HEK293 (cell line): ENCODE data around the gene CLCN1.

Source experiments
- HOXC10 ChIP-seq: sonication (generic); formaldehyde crosslinking; IDR thresholded peaks from 2 replicates; pipeline ENCODE4 v1.8.1; 2023; ENCODE audit warnings: mild to moderate bottlenecking, missing genetic modification reagents
- ZNF169 ChIP-seq: fragments of 450-650 bp; formaldehyde crosslinking; IDR thresholded peaks from 2 replicates; pipeline ENCODE4 v1.5.1; 2016; ENCODE audit warnings: missing biosample characterization, missing genetic modification characterization
- ZNF707 ChIP-seq: fragments of 450-650 bp; formaldehyde crosslinking; IDR thresholded peaks from 2 replicates; pipeline ENCODE4 v1.5.1; 2016; ENCODE audit warnings: missing biosample characterization, missing genetic modification characterization
- ZSCAN30 ChIP-seq: fragments of 450-650 bp; IDR thresholded peaks from 2 replicates; pipeline ENCODE4 v1.5.1; 2018; ENCODE audit warnings: missing biosample characterization, mild to moderate bottlenecking, missing genetic modification characterization, moderate library complexity
- TF ChIP-seq, protein P1 (sequence below): fragments of 450-650 bp; formaldehyde crosslinking; IDR thresholded peaks from 2 replicates; pipeline ENCODE4 v1.5.1; 2016; ENCODE audit warnings: missing biosample characterization, missing genetic modification characterization
- TF ChIP-seq, protein P2 (sequence below): fragments of 450-650 bp; formaldehyde crosslinking; IDR thresholded peaks from 2 replicates; pipeline ENCODE4 v1.5.1; 2016; ENCODE audit warnings: missing biosample characterization, missing genetic modification characterization, low read depth
- TF ChIP-seq, protein P3 (sequence below): IDR thresholded peaks from 2 replicates; pipeline ENCODE4 v1.6.1; 2011; ENCODE audit warnings: mild to moderate bottlenecking, low read depth, low read length, borderline replicate concordance
- TF ChIP-seq, protein P4 (sequence below): fragments of 450-650 bp; formaldehyde crosslinking; IDR thresholded peaks from 2 replicates; pipeline ENCODE4 v1.5.1; 2016; ENCODE audit warnings: missing biosample characterization, missing genetic modification characterization

- TF ChIP-seq ZNF169 (tag by site-specific recombination) = no peak
- TF ChIP-seq ZNF707 (tag by site-specific recombination) = no peak
- TF ChIP-seq, protein P1, sequence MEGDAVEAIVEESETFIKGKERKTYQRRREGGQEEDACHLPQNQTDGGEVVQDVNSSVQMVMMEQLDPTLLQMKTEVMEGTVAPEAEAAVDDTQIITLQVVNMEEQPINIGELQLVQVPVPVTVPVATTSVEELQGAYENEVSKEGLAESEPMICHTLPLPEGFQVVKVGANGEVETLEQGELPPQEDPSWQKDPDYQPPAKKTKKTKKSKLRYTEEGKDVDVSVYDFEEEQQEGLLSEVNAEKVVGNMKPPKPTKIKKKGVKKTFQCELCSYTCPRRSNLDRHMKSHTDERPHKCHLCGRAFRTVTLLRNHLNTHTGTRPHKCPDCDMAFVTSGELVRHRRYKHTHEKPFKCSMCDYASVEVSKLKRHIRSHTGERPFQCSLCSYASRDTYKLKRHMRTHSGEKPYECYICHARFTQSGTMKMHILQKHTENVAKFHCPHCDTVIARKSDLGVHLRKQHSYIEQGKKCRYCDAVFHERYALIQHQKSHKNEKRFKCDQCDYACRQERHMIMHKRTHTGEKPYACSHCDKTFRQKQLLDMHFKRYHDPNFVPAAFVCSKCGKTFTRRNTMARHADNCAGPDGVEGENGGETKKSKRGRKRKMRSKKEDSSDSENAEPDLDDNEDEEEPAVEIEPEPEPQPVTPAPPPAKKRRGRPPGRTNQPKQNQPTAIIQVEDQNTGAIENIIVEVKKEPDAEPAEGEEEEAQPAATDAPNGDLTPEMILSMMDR (tag by site-specific recombination) = no peak
- TF ChIP-seq HOXC10 (CRISPR knock-in tag) = no peak
- TF ChIP-seq, protein P2, sequence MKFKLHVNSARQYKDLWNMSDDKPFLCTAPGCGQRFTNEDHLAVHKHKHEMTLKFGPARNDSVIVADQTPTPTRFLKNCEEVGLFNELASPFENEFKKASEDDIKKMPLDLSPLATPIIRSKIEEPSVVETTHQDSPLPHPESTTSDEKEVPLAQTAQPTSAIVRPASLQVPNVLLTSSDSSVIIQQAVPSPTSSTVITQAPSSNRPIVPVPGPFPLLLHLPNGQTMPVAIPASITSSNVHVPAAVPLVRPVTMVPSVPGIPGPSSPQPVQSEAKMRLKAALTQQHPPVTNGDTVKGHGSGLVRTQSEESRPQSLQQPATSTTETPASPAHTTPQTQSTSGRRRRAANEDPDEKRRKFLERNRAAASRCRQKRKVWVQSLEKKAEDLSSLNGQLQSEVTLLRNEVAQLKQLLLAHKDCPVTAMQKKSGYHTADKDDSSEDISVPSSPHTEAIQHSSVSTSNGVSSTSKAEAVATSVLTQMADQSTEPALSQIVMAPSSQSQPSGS = no peak
- TF ChIP-seq, protein P3, sequence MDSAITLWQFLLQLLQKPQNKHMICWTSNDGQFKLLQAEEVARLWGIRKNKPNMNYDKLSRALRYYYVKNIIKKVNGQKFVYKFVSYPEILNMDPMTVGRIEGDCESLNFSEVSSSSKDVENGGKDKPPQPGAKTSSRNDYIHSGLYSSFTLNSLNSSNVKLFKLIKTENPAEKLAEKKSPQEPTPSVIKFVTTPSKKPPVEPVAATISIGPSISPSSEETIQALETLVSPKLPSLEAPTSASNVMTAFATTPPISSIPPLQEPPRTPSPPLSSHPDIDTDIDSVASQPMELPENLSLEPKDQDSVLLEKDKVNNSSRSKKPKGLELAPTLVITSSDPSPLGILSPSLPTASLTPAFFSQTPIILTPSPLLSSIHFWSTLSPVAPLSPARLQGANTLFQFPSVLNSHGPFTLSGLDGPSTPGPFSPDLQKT = no peak
- TF ChIP-seq, protein P4, sequence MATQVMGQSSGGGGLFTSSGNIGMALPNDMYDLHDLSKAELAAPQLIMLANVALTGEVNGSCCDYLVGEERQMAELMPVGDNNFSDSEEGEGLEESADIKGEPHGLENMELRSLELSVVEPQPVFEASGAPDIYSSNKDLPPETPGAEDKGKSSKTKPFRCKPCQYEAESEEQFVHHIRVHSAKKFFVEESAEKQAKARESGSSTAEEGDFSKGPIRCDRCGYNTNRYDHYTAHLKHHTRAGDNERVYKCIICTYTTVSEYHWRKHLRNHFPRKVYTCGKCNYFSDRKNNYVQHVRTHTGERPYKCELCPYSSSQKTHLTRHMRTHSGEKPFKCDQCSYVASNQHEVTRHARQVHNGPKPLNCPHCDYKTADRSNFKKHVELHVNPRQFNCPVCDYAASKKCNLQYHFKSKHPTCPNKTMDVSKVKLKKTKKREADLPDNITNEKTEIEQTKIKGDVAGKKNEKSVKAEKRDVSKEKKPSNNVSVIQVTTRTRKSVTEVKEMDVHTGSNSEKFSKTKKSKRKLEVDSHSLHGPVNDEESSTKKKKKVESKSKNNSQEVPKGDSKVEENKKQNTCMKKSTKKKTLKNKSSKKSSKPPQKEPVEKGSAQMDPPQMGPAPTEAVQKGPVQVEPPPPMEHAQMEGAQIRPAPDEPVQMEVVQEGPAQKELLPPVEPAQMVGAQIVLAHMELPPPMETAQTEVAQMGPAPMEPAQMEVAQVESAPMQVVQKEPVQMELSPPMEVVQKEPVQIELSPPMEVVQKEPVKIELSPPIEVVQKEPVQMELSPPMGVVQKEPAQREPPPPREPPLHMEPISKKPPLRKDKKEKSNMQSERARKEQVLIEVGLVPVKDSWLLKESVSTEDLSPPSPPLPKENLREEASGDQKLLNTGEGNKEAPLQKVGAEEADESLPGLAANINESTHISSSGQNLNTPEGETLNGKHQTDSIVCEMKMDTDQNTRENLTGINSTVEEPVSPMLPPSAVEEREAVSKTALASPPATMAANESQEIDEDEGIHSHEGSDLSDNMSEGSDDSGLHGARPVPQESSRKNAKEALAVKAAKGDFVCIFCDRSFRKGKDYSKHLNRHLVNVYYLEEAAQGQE (tag by site-specific recombination) = no peak
- TF ChIP-seq ZSCAN30 = no peak
These were observed 79.6 kb downstream of the CLCN1 start for GRCh38 chr7:143395187-143396149.
